HG03571 (cell line): ENCODE measurements around the gene TTC28.
"Not testable (repeated sequence)": the region's sequence is repeated elsewhere in the genome, so short reads cannot be mapped to it uniquely, and the experiment has no call there.

Source experiments
- ATAC-seq: cut with Tn5 transposase; IDR thresholded peaks from one replicate; pipeline ENCODE4 v1.9.1; 2021; ENCODE audit not compliant: unreplicated experiment

TTC28 gene

DNA sequence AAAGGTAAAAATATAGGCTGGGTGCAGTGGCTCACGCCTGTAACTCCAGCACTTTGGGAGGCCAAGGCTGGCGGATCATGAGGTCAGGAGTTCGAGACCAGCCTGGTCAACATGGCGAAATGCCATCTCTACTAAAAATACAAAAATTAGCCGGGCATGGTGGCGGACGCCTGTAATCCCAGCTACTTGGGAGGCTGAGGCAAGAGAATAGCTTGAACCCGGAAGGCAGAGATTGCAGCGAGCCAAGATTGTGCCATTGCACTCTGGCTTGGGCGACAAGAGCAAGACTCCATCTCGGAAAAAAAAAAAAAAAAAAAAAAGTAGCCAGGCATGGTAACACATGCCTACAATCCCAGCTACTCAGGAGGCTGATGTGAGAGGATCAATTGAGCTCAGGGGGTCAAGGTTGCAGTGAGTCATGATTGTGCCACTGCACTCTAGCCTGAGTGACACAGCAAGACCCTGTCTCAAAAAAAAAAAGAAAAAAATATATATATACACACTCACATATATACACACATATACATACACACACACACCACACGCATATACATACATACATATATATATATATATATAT, 112.6 kb downstream of the TTC28 start:
- not testable (repeated sequence) for ATAC-seq

DNA sequence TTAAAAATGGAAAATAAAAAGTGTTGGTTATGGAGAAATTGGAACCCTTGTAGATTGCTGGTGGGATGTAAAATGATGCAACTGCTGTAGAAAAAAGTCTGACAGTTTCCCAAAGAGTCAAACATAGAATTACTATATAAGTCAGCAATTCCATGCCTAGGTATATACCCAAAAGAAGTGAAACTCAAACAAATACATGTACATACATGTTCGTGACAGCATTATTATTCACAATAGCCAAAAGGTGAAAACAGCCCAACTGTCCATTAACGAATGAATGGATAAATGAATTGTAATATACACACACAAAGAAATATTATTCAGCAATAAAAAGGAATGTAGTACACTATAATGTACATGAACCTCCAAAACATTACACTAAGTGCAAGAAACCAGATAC, 116.0 kb downstream of the TTC28 start:
- no peak for ATAC-seq

DNA sequence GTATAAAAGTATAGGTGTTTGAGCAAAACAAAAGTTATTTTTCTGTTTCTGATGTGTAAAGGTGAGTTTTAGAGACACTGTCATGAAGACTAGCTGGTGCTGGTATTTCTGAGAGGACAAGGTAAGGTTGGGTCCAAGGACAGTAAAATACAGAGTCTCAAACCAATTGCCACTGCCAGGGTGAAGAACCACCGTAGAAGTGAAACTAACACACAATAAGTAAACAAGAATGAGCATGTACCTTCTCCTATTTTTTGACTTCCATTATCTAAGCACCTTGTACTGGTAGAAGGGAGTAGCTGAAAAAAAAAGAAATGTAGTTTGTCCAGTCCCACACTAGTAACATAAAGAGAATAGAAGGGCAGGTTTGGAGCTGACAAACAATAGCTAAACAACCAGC, 117.3 kb downstream of the TTC28 start:
- no peak for ATAC-seq

DNA sequence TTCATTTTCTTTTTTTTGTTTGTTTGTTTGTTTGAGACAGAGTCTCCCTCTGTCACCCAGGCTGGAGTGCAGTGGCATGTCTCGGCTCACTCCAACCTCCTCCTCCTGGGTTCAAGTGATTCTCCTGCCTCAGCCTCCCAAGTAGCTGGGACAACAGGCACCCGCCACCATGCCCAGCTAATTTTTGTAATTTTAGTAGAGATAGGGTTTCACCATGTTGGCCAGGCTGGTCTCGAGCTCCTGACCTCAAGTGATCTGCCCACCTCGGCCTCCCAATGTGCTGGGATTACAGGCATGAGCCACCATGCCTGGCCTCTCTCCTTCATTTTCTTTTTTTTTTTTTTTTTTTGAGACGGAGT, 118.9 kb downstream of the TTC28 start:
- not testable (repeated sequence) for ATAC-seq

DNA sequence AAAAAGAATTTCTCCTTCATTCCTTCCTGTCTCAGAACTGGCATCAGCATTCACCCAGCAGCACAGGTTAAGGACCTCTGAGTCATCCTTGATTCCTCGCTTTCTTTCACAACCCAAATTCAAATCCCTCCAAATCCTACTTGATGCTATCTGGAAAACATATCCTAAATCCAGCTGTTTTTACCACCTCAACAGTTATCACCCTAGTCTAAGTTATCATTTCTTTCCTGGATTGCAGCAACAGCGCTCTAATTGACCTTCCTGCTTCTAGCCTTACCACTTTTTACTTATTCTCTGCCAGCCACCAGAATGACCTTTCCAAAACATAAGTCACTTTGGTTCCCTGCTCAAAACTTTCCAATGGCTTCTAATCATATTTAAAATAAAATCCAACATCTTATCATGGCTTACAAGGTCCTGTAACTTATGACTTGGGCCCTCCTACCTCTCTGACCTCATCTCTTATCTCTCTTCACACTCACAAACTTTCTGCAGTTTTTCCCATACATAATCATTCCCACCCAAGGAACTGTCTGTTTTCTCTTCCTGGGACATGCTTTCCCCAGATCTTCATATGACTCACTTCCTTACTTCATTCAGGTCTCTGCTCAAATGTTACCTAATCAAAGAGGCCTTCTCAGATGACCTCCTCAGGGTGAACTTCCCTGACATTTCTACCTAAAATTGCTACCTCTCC, 119.4 kb downstream of the TTC28 start:
- ATAC-seq = no peak

DNA sequence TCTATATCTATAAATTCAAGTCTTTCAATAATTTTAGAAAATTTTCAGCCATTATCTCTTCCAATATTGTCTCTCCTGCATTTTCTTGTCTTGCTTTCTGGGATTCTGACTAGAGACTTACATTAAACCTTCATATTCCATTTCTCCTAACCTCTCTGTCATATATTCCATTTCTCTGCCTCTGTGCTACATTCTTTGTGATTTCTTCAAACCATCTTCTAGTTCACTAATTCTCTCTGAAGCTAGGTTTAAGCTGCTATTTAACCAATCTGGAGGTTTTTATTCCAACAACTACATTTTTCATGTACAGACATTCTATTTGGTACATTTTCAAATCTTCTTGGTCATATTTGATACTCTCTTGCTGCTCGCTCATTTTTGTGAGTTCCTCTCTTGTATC, 122.5 kb downstream of the TTC28 start:
- ATAC-seq = no peak

DNA sequence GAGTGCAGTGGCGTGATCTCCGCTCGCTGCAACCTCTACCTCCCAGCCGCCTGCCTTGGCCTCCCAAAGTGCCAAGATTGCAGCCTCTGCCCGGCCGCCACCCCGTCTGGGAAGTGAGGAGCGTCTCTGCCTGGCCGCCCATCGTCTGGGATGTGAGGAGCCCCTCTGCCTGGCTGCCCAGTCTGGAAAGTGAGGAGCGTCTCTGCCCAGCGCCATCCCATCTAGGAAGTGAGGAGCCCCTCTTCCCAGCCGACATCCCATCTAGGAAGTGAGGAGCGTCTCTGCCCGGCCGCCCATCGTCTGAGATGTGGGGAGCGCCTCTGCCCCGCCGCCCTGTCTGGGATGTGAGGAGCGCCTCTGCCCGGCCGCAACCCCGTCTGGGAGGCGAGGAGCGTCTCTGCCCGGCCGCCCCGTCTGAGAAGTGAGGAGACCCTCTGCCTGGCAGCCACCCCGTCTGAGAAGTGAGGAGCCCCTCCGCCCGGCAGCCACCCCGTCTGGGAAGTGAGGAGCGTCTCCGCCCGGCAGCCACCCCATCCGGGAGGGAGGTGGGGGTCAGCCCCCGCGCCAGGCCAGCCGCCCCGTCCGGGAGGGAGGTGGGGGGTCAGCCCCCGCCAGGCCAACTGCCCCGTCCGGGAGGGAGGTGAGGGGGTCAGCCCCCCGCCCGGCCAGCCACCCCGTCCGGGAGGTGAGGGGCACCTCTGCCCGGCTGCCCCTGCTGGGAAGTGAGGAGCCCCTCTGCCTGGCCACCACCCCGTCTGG, 126.4 kb downstream of the TTC28 start:
- not testable (repeated sequence) for ATAC-seq

DNA sequence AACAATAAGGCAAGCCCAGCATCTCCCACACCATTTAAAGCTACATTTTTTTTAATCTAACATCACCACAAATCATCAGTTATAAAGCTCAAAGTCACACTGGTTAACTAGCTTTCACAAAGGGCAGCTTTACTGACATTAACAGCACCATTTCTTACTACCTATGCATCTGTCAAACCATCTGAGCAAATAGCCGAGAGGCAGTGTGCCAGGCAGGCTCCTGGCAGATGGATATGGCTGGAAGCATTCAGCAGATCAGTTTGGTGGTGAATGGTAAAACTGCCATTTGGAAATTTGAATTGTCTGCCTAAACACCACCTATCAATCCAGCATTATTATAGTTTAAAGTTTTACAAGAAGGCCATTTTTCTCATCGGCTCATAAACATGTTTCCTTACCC, 131.2 kb downstream of the TTC28 start:
- no peak for ATAC-seq

DNA sequence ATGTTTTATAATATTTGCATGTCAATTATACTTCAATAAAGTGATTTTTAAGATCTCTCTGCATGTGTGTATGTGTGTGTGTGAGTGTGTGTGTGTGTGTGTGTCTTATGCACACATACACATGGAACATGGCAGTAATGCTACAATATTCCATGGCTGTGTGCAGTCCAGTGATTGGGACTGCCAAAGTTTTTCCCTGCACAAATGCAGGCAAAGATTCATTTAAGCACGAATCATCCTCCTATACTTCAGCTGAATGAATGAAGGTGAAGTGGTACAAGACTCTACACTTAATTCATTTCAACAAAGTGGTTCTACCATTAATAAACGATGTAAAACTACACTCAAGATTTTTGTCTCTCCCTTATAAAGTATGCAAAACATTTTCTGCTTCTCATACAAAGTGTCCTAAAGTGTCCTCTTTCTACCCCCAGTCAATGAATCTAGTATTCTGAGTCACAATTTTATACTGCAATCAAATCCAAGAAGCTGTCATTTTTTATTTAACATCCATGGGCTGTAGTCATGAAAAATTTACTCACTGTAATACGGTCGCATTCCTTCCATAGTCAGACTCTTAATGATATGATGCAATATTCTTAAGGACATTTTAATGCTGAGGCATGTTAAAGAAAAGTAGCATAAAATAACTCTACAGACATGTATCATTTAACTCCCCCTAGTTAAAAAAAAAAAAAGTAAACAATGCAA, 132.4 kb downstream of the TTC28 start:
- ATAC-seq = no peak

DNA sequence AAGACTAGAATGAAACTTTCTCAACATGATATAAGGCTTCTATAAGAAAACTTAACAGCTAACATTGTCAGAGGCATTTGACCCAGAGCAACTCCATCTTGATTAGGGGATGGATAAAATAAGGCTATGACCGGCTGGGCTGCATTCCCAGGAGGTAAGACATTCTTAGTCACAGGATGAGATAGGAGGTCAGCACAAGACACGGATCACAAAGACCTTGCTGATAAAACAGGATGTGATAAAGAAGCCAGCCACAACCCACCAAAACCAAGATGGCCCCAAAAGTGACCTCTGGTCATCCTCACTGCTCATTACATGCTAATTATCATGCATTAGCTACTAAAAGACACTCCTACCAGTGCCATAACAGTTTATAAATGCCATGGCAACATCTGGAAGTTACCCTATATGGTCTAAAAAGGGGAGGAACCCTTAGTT, 135.2 kb downstream of the TTC28 start:
- no peak for ATAC-seq

DNA sequence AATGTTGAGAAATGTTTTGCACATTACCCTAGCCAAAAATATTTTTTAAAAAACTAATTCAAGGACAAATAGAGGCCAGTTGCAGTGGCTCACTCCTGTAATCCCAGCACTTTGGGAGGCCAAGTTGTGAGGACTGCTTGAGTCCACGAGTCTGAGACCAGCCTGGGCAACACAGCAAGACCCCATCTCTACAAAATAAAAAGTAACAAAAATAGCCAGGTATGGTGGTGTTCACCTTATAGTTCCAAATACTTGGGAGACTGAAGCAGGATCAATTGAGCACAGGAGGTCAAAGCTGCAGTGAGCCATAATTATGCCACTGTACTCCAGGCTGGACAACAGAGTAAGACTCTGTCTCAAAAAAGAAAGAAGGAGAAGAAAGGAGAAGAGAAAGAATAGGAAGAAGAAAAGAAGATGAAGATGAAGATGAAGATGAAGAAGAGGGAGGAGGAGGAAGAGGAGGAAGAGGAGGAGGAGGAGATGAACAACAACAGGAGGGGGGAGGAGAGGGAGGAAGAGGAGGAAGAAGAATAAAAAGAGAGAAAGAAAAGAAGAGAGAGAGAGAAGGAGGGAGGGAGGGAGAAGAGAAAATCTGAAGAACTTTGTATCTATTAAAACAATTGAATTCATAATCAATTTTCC, 136.5 kb downstream of the TTC28 start:
- ATAC-seq = no peak

DNA sequence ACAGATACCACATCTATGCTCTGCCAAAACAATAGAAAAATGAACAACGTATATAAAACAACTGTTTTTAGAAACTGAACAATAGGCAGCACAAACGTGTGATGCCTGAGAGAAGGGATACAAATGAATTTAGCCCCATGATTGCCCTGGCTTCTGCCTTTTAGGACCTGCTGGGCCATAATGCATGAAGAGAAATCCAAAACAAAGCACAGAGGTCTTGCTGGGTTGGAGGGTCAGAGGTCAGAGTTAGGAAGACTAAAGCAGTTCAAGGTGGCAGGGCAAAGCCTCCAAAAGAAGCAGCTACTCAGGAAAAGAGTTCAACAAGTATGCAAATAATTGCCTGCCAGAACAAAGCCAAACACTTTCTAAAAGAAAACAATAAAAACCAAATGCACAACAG, 138.5 kb downstream of the TTC28 start:
- no peak for ATAC-seq

DNA sequence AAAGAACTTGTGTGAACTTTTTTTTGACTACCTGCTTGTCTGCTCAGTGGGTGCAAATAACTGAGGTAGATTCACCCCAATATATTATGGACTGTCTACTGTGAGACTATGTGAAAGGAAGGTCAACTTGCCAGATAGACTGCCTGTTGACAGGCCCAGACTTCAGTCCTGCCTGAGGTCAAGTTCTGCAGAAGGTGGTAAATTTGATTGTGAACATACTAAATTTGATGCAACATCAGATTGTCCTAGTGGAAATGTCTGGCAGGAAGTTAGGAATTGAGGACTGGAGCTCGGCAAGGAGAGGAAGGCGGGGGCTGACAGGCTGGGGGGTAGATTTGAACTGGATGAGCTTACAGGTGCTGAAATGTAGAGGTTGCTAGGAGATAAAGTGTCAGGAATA, 140.7 kb downstream of the TTC28 start:
- ATAC-seq = no peak

DNA sequence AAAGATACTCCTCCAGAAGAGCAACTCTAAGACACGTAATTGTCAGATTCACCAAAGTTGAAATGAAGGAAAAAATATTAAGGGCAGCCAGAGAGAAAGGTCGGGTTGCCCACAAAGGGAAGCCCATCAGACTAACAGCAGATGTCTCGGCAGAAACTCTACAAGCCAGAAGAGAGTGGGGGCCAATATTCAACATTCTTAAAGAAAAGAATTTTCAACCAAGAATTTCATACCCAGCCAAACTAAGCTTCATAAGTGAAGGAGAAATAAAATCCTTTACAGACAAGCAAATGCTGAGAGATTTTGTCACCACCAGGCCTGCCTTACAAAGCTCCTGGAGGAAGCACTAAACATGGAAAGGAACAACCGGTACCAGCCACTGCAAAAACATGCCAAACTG, 149.1 kb downstream of the TTC28 start:
- ATAC-seq = not testable (repeated sequence)

DNA sequence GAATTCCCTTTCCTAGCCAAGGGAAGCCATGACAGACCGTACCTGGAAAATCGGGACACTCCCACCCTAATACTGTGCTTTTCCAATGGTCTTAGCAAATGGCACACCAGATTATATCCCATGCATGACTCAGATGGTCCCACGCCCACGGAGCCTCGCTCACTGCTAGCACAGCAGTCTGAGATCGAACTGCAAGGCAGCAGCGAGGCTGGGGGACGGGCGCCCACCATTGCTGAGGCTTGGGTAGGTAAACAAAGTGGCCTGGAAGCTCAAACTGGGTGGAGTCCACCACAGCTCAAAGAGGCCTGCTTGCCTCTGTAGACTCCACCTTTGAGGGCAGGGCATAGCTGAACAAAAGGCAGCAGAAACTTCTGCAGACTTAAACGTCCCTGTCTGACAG, 150.5 kb downstream of the TTC28 start:
- not testable (repeated sequence) for ATAC-seq

DNA sequence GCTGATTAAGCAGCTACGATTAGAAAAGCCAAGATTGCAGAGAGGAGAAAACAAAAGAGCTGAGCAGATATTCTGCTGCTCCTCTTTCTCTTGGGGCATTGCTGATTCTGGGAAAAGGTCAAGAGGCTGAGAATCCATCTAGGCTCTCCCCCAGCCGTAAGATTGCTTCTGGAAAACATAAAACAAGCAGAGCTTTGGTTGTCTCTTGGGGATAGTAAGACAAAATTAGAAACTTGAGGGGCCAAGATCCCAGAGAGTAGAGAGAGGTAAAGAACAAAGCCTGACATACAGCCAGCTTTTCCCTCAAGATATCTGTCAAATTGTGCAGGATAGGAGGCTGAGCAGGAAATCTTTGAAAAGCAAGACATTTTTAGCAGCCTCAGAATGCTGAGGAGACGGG, 158.2 kb downstream of the TTC28 start:
- no peak for ATAC-seq

DNA sequence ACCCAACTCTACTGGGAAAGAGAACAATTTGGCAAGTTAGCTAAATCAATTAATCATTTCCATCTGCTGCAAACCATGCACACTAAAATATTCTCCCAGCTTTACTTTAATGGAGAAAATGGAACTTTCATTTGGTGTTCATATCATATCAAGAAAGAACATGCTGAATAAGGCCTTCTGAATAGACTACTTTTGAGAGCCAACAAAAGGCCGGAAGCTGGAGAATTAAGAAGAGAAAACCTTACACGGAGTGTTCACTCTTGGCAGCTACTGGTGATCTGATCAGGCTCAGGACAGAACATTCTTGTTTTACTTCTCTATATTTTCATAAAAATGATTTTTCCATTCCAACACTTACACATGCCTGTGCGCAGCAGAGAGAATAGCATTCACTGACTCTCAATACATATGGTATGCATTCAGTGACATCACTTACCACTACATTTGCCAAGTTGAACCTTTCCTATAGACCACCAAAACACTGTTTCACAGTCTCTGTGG, 165.3 kb downstream of the TTC28 start:
- ATAC-seq = no peak

DNA sequence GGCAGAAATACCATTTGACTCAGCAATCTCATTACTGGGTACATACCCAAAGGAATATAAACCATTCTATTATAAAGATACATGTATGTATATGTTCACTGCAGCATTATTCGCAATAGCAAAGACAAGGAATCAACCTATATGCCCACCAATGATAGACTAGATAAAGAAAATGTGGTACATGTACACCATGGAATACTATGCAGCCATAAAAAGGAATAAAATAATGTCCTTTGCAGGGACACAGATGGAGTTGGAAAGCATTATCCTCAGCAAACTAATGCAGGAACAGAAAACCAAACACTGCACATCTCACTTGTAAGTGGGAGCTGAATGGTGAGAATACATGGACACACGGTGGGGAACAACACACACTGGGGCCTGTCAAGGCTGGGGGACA, 167.3 kb downstream of the TTC28 start:
- ATAC-seq = not testable (repeated sequence)

DNA sequence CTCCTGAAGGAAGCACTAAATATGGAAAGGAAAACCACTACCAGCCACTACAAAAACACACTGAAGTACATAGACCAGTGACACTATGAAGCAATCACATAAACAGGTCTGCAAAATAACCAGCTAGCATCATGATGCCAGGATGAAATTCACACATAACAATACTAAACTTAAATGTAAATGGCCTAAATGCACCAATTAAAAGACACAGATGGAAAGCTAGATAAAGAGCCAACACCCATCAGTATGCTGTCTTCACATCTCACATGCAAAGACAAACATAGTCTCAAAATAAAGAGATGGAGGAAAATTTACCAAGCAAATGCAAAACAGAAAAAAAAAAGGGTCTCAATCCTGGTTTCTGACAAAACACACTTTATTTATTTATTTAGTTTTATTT, 171.7 kb downstream of the TTC28 start:
- ATAC-seq = no peak

DNA sequence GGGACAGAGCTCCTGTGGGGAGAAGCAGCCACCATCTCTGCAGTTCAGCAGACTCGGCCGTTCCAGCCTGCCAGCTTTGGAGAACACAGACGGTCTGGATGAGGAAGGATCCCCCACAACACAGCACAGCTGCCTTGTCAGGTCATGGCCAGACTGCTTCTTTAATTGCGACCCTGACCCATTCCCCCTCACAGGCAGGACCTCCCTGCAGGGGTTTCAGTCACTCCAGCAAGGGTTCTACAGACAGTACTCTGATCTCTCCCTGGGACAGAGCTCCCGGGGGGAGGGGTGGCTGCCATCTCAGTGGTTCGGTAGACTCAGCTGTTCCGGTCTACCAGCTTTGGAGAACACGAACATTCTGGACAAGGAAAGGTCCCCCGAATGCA, 173.5 kb downstream of the TTC28 start:
- ATAC-seq = no peak
